NCI-H1436 treated with DMSO at 0.1 percent for 48 hours (cell line): Measurements from ENCODE around the gene ABCC4.

ENCODE experiments used
- DNase-seq: peaks from one replicate; lab custom pipeline; 2025; lab: John Stamatoyannopoulos, UW

Gene ABCC4

DNA sequence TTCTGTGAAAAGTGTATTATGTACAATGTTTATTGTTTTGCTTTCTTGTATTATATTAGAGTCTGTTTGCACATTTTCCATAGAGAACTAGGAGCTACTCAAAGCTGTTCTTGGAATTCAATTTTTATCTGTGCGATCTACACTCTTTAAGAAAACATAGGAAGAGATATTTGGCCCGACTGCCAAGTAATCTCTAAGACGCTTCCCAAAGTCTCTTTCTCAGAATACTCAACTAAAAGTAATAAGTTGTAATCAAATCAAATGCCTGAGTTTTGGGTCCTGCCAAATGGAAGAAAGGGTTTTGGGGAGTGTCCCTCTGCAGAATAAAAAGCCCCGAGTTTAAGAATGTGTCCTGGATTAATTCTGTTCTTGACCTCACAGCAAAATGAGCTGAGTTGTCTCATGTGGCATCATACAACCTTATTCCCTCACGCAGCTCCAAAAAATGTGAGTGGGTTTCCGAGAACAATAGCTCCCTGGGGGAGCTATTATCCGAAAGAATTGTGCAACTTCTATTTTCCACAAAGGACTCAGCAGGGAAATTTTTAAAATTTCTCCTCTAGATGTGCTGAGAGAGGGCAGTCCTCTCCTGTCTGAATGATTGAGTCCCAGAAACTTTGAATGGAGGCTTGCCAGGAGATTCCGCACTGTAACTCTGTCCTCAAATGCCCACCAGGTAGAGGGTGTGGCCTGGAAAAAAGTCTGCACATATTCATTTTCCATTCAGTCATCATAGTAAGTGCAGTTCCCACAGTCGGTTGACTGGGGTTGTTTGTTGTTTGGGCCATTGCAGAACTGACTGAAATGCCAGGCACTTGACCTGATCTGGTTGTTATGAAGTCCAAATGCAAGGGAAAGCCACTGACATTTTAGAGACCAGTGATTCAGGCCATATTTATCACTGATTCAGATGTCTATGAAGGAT lies 309.0 kb downstream of the ABCC4 start:
- no peak for DNase-seq

DNA sequence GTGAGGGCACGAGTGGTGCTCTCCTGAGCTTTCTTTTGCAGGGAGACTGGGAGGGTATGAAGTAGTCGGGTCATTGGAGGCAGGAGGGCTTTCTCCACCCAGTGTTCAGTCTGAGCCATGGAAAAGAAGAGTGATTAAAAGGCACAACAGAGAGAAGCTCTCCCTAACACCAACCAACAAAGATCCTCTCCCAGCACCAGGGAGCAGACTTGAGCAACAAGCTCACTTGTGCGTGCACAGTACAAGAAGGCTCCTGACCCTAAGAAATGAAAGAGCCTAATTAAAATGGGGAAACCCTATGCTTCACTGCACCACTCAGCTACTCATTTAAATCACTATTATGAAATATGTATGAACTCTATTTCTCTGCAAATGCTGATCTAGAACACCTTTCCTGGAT lies 312.6 kb downstream of the ABCC4 start:
- DNase-seq, result no peak

DNA sequence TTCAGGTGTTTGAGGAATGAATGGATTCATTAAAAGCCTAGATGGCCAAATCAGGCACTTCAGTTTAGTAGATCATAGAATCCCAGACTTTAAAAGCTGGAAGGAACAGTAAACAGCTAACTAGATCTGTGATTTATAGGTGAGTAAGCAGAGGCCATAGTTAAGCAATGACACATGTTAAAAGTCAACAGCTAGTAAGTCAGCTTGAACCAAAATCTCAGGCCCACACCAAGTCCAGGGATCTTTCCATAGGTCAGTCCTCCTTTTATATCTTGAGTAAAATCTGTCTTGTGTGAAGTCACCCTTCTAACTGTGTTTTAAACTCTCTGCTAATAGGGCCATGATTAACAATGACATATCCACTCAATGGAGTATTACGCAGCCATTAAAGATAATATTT lies 313.4 kb downstream of the ABCC4 start:
- DNase-seq, result no peak

DNA sequence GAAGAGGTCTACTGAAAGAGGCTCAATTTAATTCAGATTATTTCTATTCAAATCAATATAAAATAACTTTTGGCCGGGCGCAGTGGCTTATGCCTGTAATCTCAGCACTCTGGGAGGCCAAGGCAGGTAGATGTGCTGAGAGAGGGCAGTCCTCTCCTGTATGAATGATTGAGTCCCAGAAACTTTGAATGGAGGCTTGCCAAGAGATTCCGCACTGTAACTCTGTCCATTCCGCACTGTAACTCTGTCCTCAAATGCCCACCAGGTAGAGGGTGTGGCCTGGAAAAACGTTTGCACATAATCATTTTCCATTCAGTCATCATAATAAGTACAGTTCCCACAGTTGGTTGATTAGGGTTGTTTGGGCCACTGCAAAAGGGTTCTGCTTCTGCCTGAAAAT lies 314.2 kb downstream of the ABCC4 start:
- no peak for DNase-seq

DNA sequence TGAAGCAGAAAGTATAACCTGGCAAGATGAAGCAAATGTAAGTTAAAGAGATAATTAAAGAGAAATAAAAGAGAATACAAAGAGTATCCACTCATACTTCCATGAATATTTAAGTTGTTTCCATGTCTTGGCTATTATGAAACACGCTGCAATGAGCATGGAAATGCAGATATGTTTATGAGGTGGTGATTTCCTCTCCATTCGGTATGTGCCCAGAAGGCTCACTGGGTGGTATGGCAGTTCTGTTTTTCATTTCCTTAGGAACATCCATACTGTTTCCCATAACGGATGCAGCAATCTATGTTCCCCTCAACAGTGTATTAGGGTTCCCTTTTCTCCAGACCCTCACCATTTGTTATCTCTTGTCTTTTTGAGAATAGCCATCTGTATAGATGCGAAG lies 316.3 kb downstream of the ABCC4 start:
- DNase-seq, result no peak

DNA sequence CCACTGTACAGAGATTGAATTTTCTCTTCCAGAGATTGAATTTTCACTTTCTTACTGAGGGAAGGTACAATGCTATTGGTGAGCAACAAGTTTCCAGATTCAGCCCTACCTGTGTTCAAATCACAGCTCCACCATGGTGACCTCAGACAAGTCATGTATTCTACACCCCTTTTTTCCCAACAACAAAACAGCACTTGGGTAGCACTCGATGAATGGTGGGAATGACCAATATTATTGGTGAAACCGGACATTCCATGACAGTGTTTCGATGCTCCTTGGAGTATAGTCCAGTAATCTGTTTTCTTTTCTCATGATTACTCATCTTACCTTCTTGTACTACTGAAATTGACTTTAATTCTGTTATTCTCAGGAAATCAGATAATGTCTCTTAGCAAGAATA lies 322.7 kb downstream of the ABCC4 start:
- DNase-seq, result no peak

DNA sequence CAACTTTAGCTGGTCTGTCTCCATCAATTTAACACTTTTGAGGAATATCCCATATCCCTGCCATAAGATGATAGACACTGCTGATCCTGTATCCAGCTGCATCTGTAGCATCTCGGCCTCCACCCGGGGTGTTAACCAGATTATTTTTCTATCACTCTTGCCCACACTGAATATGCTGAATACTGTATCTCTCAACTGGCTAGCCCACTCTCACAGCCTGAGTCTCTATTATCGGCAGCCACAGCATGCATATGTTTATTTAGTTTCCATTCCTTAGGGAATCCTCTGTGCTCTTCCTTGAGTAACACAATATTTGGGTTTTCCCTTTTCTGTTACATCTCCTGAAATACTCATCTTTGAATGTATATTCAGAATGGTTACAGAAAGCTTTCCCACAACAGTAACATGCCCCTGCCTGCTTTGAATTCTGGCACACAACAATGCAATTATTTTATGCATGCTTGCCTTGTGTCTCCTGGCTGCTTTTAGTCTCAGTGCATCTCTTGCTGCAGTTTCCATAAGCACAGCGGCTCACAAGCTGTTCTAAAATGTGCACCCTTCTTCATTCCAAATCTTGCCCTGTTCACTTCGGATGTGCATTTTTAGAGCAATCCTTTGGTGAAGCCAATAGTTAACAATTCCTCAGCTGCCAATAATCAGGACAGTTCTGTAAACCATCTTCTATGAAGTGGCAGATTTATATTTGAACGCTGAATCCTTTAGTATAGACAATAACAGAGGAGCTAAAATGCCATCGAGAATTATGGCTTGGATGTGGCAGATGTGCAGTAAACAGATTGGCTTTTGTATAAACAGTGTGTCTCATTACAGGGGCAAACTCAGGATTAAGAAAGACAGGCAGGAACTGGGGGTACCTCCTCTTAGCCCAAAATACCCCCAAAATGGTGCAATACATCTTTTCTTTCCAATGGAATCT lies 327.0 kb downstream of the ABCC4 start:
- DNase-seq, result no peak

DNA sequence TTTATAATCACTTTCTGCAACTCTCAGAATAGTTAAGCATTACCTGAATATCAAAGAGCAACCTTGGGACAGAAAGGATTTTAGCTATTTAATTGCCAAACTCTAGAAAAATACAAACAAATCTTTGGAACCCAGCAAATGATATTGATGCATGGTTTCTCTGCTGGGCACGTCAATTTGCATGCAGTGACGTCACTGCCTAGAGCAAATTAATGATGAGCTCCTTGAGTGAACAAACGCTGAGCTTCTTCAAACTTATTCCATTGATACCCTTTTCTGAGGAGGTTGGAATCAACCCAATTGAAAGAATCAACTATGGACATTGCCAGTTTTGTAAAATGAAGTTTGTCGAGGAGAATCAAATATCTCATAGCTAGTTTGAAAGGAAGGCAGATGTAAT lies 329.0 kb downstream of the ABCC4 start:
- DNase-seq, result no peak
